Measurements from ENCODE around the gene CLK2. TPM values are rescaled to one million over a fixed set of nuclear protein-coding genes. Genes with fewer than 3 reads are reported as not detected.
"Not testable (repeated sequence)": the region's sequence is repeated elsewhere in the genome, so short reads cannot be mapped to it uniquely, and the experiment has no call there.

The CLK2 gene
- polyA plus RNA-seq, 1 donor from 2014 or later: 44.4 TPM

GRCh38 chr1:155218854-155219591 lies 54.3 kb downstream of the CLK2 start:
- Histone ChIP-seq H3K27ac (ENCODE audit: low read length) (peak overlapping the region; percentile 39), H3F3A (ENCODE audit: insufficient read depth, low read length, poor library complexity, severe bottlenecking) (no peaks in the 10 kb centered on the region), H3K79me2 (replicated peaks; ENCODE audit: insufficient read depth, low read length) (no peaks in the 10 kb centered on the region), H4K20me1 (ENCODE audit: insufficient read depth) (no peaks in the 10 kb centered on the region), H3K36me3 (ENCODE audit: insufficient read depth, low read length) (no peaks in the 10 kb centered on the region), H3K4me2 (ENCODE audit: low read length) (peak overlapping the region; percentile 25), H2AFZ (ENCODE audit: low read depth, low read length) (peak overlapping the region; percentile 11), H3K9ac (ENCODE audit: low read length) (peak overlapping the region; percentile 0), H3K9me2 (ENCODE audit: insufficient read depth, low read length) (no peaks in the 10 kb centered on the region), H3K4me3 (ENCODE audit: low read length) (peak overlapping the region; percentile 39), H3K9me3 (ENCODE audit: low read length) (no peaks in the 10 kb centered on the region), H3K27me3 (ENCODE audit: insufficient read depth, low read depth, low read length) (no peaks in the 10 kb centered on the region)
- peak; percentile 13 for TF ChIP-seq SMC3 (conservative IDR thresholded peaks at IDR 0.05; ENCODE audit: poor library complexity)
- TF ChIP-seq EZH2 (IDR thresholded peaks at IDR 0.05; ENCODE audit: borderline replicate concordance, insufficient read depth, low read length, poor library complexity, severe bottlenecking): no peak

- H3K79me2 ChIP-seq (replicated peaks; ENCODE audit: insufficient read depth, low read length); H3K9ac ChIP-seq (ENCODE audit: low read length); H3K9me3 ChIP-seq (ENCODE audit: low read length); H3K27ac ChIP-seq (ENCODE audit: low read length); H2AFZ ChIP-seq (ENCODE audit: low read depth, low read length); H3K36me3 ChIP-seq (ENCODE audit: insufficient read depth, low read length); H3K9me2 ChIP-seq (ENCODE audit: insufficient read depth, low read length); H3K4me2 ChIP-seq (ENCODE audit: low read length); H3F3A ChIP-seq (ENCODE audit: insufficient read depth, low read length, poor library complexity, severe bottlenecking); H3K27me3 ChIP-seq (ENCODE audit: insufficient read depth, low read depth, low read length); H4K20me1 ChIP-seq (ENCODE audit: insufficient read depth); H3K4me3 ChIP-seq (ENCODE audit: low read length): not testable (repeated sequence)
Measured at GRCh38 chr1:155214702-155215101, 58.6 kb downstream of the CLK2 start.

Other genes with a start within 250 kb of the CLK2 start
- gene DCST2, start 239.7 kb downstream of the CLK2 start, polyA plus RNA-seq: 0.76 and 1.8 TPM in 2 replicates
- gene DCST1, start 239.7 kb downstream of the CLK2 start, polyA plus RNA-seq: not detected in 2 replicates
- gene ADAM15, start 222.2 kb downstream of the CLK2 start, polyA plus RNA-seq: 24.8 and 27.6 TPM in 2 replicates
- gene EFNA4, start 209.8 kb downstream of the CLK2 start, polyA plus RNA-seq: 0.64 and 1.2 TPM in 2 replicates
- gene EFNA3, start 194.7 kb downstream of the CLK2 start, polyA plus RNA-seq: 12.2 and 16.9 TPM in 2 replicates
- gene EFNA1, start 145.6 kb downstream of the CLK2 start, polyA plus RNA-seq: 0.50 TPM in 1 of 2 replicates, not detected in the other
- gene SLC50A1, start 137.7 kb downstream of the CLK2 start, polyA plus RNA-seq: 12.6 and 15.9 TPM in 2 replicates
- gene DPM3, start 133.0 kb downstream of the CLK2 start, polyA plus RNA-seq: 150 TPM in 2 replicates
- gene KRTCAP2, start 100.2 kb downstream of the CLK2 start, polyA plus RNA-seq: 175 and 187 TPM in 2 replicates
- gene TRIM46, start 99.7 kb downstream of the CLK2 start, polyA plus RNA-seq: 31.5 and 49.0 TPM in 2 replicates
- 99.6 and 126 TPM in 2 replicates for gene THBS3, start 65.6 kb downstream of the CLK2 start, polyA plus RNA-seq
- gene MTX1, start 64.8 kb downstream of the CLK2 start, polyA plus RNA-seq: 48.0 and 55.0 TPM in 2 replicates
- 9.8 and 11.1 TPM in 2 replicates for gene ENTREP3, start 18.0 kb downstream of the CLK2 start, polyA plus RNA-seq
- 34.6 and 50.0 TPM in 2 replicates for gene SCAMP3, start 11.1 kb downstream of the CLK2 start, polyA plus RNA-seq
- gene HCN3, start 4.0 kb upstream of the CLK2 start, polyA plus RNA-seq: 53.2 and 53.4 TPM in 2 replicates
- gene PKLR, start 27.9 kb upstream of the CLK2 start, polyA plus RNA-seq: not detected in 2 replicates
- gene FDPS, start 35.4 kb upstream of the CLK2 start, polyA plus RNA-seq: 235 and 257 TPM in 2 replicates
- 45.7 and 58.1 TPM in 2 replicates for gene RUSC1, start 47.4 kb upstream of the CLK2 start, polyA plus RNA-seq